GM19023 (cell line): Measurements from ENCODE around the gene CTNNBL1.

Experiments used
- ATAC-seq: cut with Tn5 transposase; IDR thresholded peaks from one replicate; pipeline ENCODE4 v1.9.1; 2021; ENCODE audit warnings: mild to moderate bottlenecking, moderate library complexity; ENCODE audit not compliant: unreplicated experiment

The CTNNBL1 gene

DNA sequence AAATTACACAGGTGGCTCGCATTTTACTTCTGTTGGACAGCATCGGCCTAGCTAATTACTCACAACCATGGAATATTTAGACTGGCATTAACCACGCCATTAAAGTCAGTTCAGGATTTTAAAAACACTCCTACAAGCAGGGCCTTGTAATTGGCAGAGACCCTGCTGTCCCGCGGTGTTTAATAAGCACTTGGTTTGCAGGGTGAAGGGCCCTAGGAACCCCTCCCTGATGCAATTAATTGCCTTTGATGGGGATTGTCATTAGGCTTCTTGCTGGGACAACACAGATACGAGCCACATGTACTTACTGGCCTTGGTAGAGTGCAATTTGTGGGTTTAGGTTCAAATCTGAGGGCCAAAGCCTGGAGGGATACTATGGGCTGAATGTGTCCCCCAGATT is 201.3 kb downstream of the CTNNBL1 start:
- no peak for ATAC-seq

- ATAC-seq, result no peak
Observed at GRCh38 chr20:37896932-37897548, 203.2 kb downstream of the CTNNBL1 start.

GRCh38 chr20:37898233-37899104 is 204.6 kb downstream of the CTNNBL1 start:
- no peak for ATAC-seq

GRCh38 chr20:37899105-37900045 is 205.5 kb downstream of the CTNNBL1 start:
- ATAC-seq, result no peak

DNA sequence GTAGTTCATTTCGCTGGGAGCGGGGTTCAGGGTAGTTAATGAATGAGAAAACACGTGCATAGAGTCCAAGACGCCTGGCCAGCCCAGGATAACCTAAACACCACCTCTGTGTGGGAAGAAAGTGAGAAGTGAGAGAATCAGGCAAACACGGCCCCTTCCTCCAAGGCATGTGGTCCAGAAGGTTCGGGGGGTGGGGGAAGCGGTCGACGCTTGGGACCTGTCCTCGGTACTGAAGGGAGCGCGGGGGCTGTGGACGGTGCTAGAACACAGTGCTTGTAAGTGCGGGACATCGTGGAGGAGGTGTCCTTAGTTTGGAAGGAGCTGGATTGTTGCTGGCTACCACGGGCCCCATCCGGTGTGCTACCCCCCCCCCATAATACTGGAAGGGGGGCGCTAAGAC is 207.4 kb downstream of the CTNNBL1 start:
- no peak for ATAC-seq

- no peak for ATAC-seq
Observed at GRCh38 chr20:37901654-37902503, 208.0 kb downstream of the CTNNBL1 start.

DNA sequence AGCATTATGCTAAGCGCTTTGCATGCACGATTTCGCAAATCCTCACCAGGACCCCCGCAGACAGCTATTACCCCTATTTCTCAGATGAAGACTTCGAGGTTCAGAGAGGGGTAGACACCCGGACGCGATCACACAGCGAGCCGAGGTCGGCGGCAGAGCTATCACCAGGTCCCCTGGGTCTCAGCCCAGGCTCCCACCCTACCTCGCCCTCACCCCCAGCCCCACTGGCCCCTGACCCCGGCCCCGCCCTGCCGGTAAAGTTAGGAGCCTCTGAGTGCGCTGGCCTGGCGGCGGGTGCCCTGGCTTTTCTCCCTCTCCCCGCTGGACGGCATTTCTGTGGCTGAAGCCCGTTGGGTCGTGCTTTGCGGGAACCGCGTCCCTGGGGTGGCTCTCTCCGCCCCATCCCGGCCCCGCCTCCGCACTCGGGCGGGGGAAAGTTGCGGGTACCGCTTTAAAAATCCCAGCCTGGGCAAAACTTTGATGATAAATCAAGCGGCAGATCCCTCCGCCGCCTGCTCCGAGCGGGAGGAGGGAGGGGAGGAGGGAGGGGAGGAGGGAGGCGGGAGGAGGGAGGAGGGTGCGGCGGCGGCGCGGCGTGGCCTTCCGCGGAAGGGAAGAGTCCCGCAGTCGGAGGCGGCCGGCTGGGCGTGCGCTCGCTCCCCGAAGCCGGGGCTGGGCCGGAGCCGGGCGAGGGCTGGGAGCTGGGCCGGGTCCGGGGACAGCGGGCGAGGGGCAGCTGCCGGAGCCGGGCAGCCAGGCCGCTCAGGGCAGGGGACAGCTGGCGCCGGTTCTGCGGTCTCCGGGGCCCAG is 208.9 kb downstream of the CTNNBL1 start, which contains the start of gene VSTM2L:
Gene VSTM2L (plus strand): TSS at position 624 of the 810 bp plus-strand sequence. CDS start 224 bp downstream, outside the sequence.
- ATAC-seq, result no peak

GRCh38 chr20:37903317-37904007 is 209.6 kb downstream of the CTNNBL1 start:
- ATAC-seq, result no peak

GRCh38 chr20:37904008-37904642 is 210.3 kb downstream of the CTNNBL1 start:
- ATAC-seq, result no peak

DNA sequence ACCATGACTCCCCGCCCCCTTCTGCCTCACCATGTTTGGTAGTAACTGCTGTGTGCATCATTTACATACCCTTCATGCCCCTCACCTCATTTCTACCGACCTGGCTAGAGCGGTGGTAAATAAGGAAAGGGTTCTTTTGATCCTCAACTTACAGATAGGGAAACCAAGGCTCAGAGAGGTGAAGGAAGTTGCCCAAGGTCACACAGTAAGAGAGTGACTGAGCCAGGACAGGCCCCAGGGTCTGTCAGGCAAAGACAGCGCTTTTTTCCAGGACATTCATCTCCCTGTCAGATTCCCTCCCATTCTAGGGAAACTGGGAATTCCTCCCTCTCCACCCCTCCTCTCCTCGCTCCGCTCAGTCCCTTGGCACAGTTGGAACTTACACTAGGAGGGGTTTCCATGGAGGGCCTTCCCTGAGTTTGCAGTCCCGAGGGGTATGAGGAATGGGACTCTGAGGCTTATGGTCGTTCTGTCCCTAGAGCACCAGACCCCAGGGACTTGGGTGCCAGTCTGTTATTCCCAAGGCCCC is 211.1 kb downstream of the CTNNBL1 start:
- ATAC-seq, result no peak

- no peak for ATAC-seq
Observed at GRCh38 chr20:37905671-37906613, 212.1 kb downstream of the CTNNBL1 start.

- ATAC-seq, result no peak
Observed at GRCh38 chr20:37907330-37907676, 213.5 kb downstream of the CTNNBL1 start.

- no peak for ATAC-seq
Observed at GRCh38 chr20:37907677-37908401, 214.0 kb downstream of the CTNNBL1 start.

DNA sequence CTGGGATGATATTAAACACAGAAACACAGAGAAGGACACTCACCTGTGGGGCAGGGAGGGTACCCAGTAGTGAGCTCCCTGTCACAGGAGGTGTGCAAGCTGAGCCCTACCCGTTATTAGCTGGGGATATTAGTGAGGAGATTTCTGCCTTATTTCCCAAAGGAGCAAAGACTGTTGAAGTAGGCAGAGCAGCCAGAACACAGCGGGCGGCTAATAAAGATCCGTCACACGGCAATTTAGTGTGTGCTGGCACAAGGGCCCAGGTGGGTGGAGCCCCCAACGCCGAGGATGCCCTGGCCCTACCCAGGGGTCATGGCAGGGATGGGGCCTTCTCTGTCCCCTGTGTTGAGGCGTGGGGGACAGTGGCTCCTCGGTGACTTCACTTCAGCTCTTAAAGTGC is 217.4 kb downstream of the CTNNBL1 start:
- no peak for ATAC-seq

GRCh38 chr20:37911838-37912281 is 218.0 kb downstream of the CTNNBL1 start:
- ATAC-seq, result no peak

- no peak for ATAC-seq
Observed at GRCh38 chr20:37912874-37913273, 219.0 kb downstream of the CTNNBL1 start.
